Suprapubic skin (tissue), 3 donors: ENCODE results near the gene GNAO1.

Source experiments
- CTCF ChIP-seq, 2 donors: fragments of 200-600 bp in 1 of 2; fragments of 450-650 bp in 1 of 2; sonication (generic) in 1 of 2; IDR thresholded peaks; one replicate each; pipeline ENCODE4 v1.5.1; 2016 to 2019; ENCODE audit warnings: antibody characterized with exemption in 2 of 2, mild to moderate bottlenecking in 1 of 2, moderate library complexity in 1 of 2
- POLR2A ChIP-seq, 2 donors: fragments of 450-650 bp; IDR thresholded peaks; one replicate each; pipeline ENCODE4 v1.6.1; 2017; ENCODE audit warnings: antibody characterized with exemption in 2 of 2, mild to moderate bottlenecking in 2 of 2, moderate library complexity in 2 of 2

GRCh38 chr16:56338566-56339318 is 147.5 kb downstream of the GNAO1 start:
- TF ChIP-seq CTCF (IDR thresholded peaks at IDR 0.05) = no peak
- no peak for TF ChIP-seq POLR2A (IDR thresholded peaks at IDR 0.05)
